Fibroblast of lung (primary cell): ENCODE data around the gene ATCAY. TPM values are rescaled to one million over a fixed set of nuclear protein-coding genes. Genes with fewer than 3 reads are reported as not detected.
"Not testable (repeated sequence)": the region's sequence is repeated elsewhere in the genome, so short reads cannot be mapped to it uniquely, and the experiment has no call there.

Experiments used
- DNase-seq, 2 donors: peaks; one replicate each; pipeline versions ENCODE4 v3.0.0 to v3.0.0-alpha.2; 2010; ENCODE audit warnings: low read depth in 2 of 2
- H2AFZ ChIP-seq: 2 replicates; pipeline ENCODE4 v1.5.1; 2012; ENCODE audit warnings: low read length, control low read depth, inconsistent platforms
- H3K27ac ChIP-seq: 2 replicates; pipeline ENCODE4 v1.5.1; 2011; ENCODE audit warnings: low read length, control low read depth; ENCODE audit not compliant: insufficient read depth
- H3K27me3 ChIP-seq: 2 replicates; pipeline ENCODE4 v1.5.1; 2011; ENCODE audit warnings: mild to moderate bottlenecking, low read length; ENCODE audit not compliant: control insufficient read depth, insufficient read depth
- H3K36me3 ChIP-seq: 2 replicates; pipeline ENCODE4 v1.5.1; 2011; ENCODE audit warnings: low read length; ENCODE audit not compliant: control insufficient read depth, insufficient read depth
- H3K4me1 ChIP-seq: 2 replicates; pipeline ENCODE4 v1.5.1; 2011; ENCODE audit warnings: low read length; ENCODE audit not compliant: control insufficient read depth, insufficient read depth; ENCODE audit errors: extremely low read depth
- H3K4me2 ChIP-seq: 2 replicates; pipeline ENCODE4 v1.5.1; 2011; ENCODE audit warnings: low read length, control low read depth; ENCODE audit not compliant: insufficient read depth; ENCODE audit errors: extremely low read depth
- H3K4me3 ChIP-seq, 4 experiments: fragments of 200-600 bp in 1 of 4; sonication (generic) in 1 of 4; replicated peaks in 1 of 4; 2 replicates each; pipeline ENCODE4 v1.5.1; 2011 to 2016; ENCODE audit warnings: low read length in 4 of 4, low read depth in 3 of 4, mild to moderate bottlenecking in 3 of 4, control low read depth in 2 of 4, inconsistent platforms in 1 of 4, mixed read lengths in 1 of 4; ENCODE audit not compliant: insufficient read depth in 1 of 4; ENCODE audit errors: control extremely low read depth in 1 of 4
- H3K79me2 ChIP-seq: 2 replicates; pipeline ENCODE4 v1.5.1; 2012; ENCODE audit warnings: mild to moderate bottlenecking, low read length, inconsistent platforms; ENCODE audit not compliant: control insufficient read depth, insufficient read depth
- H3K9ac ChIP-seq: 2 replicates; pipeline ENCODE4 v1.5.1; 2011; ENCODE audit warnings: mild to moderate bottlenecking, low read length, control low read depth; ENCODE audit not compliant: insufficient read depth
- H3K9me3 ChIP-seq: 2 replicates; pipeline ENCODE4 v1.5.1; 2012; ENCODE audit warnings: low read depth, low read length; ENCODE audit not compliant: control insufficient read depth, insufficient read depth
- H4K20me1 ChIP-seq: 2 replicates; pipeline ENCODE4 v1.5.1; 2011; ENCODE audit warnings: low read length; ENCODE audit not compliant: control insufficient read depth, insufficient read depth; ENCODE audit errors: extremely low read depth
- CTCF ChIP-seq, 2 donors: IDR thresholded peaks in 1 of 2; conservative IDR thresholded peaks in 1 of 2; 1 replicate in 1 of 2; 2 replicates in 1 of 2; pipeline ENCODE4 v1.5.1; 2011 to 2012; ENCODE audit warnings: low read length in 2 of 2, control low read depth in 1 of 2, inconsistent platforms in 1 of 2, low read depth in 1 of 2, mild to moderate bottlenecking in 1 of 2
- EZH2 ChIP-seq: IDR thresholded peaks from 2 replicates; pipeline ENCODE4 v1.5.1; 2012; ENCODE audit warnings: low read length, control low read depth, mild to moderate bottlenecking; ENCODE audit errors: missing control alignments
- polyA plus RNA-seq, 2 donors: library from polyadenylated mRNA; depleted of rRNA in 1 of 2; stranded (reverse) in 1 of 2; unstranded in 1 of 2; fragments of >200 nt; gene quantifications; 2 replicates each; pipeline ENCODE4 v1.2.1, GENCODE V29; 2011 to 2012; ENCODE audit warnings: missing spikeins in 1 of 2
- total RNA-seq: library from RNA; depleted of rRNA; stranded (reverse); fragments of >200 nt; gene quantifications from 2 replicates; pipeline ENCODE4 v1.2.1, GENCODE V29; 2014

Gene ATCAY
- total and polyA plus RNA-seq, 2 donors (not counting 1 experiment from before 2014, with no cell fraction given), result 0.01 TPM; not detected in 1

DNA sequence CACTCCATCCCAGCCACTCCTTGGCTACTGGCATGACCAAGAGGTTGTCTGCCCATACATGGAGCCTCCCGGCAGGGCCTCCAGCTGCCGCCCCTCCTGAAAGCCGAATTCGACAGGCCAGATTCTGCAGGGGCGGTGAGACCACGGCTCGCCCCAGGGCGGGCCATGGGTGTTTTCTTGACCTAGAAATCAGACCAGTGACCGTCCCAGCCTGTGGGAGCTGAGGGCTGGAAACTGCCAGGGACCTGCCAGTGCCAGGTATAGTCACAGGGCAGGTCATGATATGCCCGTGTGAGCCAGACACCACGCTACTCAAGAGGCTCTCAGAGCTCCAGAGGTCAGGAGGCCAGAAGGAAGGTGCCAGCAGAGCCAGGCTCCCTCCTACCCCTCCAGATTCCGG, 73.6 kb downstream of the ATCAY start:
- Histone ChIP-seq H3K4me1 (peaks cover 6% of the 10 kb centered on the region), H3K9ac (no peak overlapping the region), H3K36me3 (peaks cover 8% of the 10 kb centered on the region), H4K20me1 (no peaks in the 10 kb centered on the region), H3K79me2 (peaks cover 4% of the 10 kb centered on the region), H3K4me2 (no peak overlapping the region), H3K9me3 (no peaks in the 10 kb centered on the region), H3K4me3 (no peak overlapping the region), H3K27me3 (no peaks in the 10 kb centered on the region), H3K27ac (no peak overlapping the region), H2AFZ (no peak overlapping the region)
- TF ChIP-seq CTCF (conservative IDR thresholded peaks at IDR 0.05 in 1 of 2, IDR thresholded peaks at IDR 0.05 in 1 of 2; ENCODE audit: low read depth in 1 of 2, low read length in 2 of 2) (no peak), EZH2 (no peak)
- no peak for DNase-seq

DNA sequence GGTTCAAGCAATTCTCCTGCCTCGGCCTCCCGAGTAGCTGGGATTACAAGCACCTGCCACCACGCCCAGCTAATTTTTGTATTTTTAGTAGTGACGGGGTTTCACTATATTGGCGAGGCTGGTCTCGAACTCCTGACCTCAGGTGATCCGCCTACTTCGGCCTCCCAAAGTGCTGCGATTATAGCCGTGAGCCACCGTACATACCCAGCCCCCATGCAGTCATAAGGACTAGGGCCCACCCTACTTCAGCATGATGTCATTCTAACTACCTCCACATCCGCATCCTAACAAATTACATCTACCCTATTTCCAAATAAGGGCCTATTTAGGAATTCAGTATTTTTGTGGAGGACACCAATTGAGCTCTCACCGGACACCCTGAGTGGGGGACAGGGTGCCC, 74.8 kb downstream of the ATCAY start:
- H3K4me3 ChIP-seq, H3K27ac ChIP-seq, H3K4me2 ChIP-seq, H2AFZ ChIP-seq, DNase-seq, H3K9me3 ChIP-seq, H4K20me1 ChIP-seq, H3K4me1 ChIP-seq, H3K9ac ChIP-seq, H3K27me3 ChIP-seq, H3K36me3 ChIP-seq, H3K79me2 ChIP-seq: not testable (repeated sequence)

DNA sequence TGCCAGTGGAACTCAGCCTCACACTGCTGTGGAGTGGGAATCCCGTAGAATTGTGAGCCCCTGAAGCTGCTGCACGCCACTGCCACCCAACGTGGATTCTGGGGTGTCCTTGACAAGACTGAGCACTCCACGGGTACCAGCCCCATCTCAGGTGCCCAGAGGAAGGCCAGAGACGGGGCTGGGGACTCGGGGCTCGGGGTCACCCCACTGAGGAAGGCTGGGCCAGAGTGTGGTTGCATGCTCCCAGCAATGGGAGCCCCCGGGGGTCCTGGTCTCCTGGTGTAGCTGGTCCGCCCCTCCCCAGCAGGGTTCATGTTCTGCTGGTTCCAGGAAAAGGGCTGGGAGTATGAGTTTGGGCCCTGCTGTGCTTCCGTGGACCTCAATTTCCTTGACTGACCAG, 75.2 kb downstream of the ATCAY start:
- Histone ChIP-seq H3K79me2 (peaks cover 4% of the 10 kb centered on the region), H4K20me1 (no peaks in the 10 kb centered on the region), H3K4me1 (peaks cover 6% of the 10 kb centered on the region), H2AFZ (no peak overlapping the region), H3K9me3 (no peaks in the 10 kb centered on the region), H3K27ac (no peak overlapping the region), H3K9ac (no peak overlapping the region), H3K27me3 (no peaks in the 10 kb centered on the region), H3K36me3 (peaks cover 9% of the 10 kb centered on the region), H3K4me3 (no peak overlapping the region), H3K4me2 (no peak overlapping the region)
- no peak for DNase-seq
- TF ChIP-seq CTCF (conservative IDR thresholded peaks at IDR 0.05 in 1 of 2, IDR thresholded peaks at IDR 0.05 in 1 of 2; ENCODE audit: low read depth in 1 of 2, low read length in 2 of 2), result no peak
- no peak for TF ChIP-seq EZH2
